Transverse colon (tissue), 4 donors: ENCODE measurements around the gene FLT4.

Experiments used
- CTCF ChIP-seq, 5 experiments: fragments of 200-600 bp in 3 of 5; fragments of 450-650 bp in 2 of 5; sonication (generic) in 3 of 5; IDR thresholded peaks; 1 replicate in 2 of 5; 2 replicates in 3 of 5; pipeline ENCODE4 v1.5.1; 2016 to 2017; ENCODE audit warnings: antibody characterized with exemption in 5 of 5, inconsistent platforms in 3 of 5, mild to moderate bottlenecking in 2 of 5, moderate library complexity in 1 of 5
- EP300 ChIP-seq: sonication (generic); formaldehyde crosslinking; IDR thresholded peaks from one replicate; pipeline ENCODE4 v1.6.1; 2017; ENCODE audit warnings: antibody characterized with exemption, low read depth
- POLR2A ChIP-seq: fragments of 450-650 bp; IDR thresholded peaks from one replicate; pipeline ENCODE4 v1.6.1; 2016; ENCODE audit warnings: antibody characterized with exemption, mild to moderate bottlenecking, moderate library complexity
- POLR2AphosphoS5 ChIP-seq, 3 donors: sonication (generic); formaldehyde crosslinking; IDR thresholded peaks; one replicate each; pipeline ENCODE4 v1.6.1; 2016; ENCODE audit warnings: antibody characterized with exemption in 3 of 3

GRCh38 chr5:180590543-180591310 lies 58.7 kb downstream of the FLT4 start:
- no peak for TF ChIP-seq POLR2A
- no peak for TF ChIP-seq CTCF (IDR thresholded peaks at IDR 0.05)
- no peak for TF ChIP-seq POLR2AphosphoS5 (IDR thresholded peaks at IDR 0.05)
- TF ChIP-seq EP300 = no peak
